Mononuclear cell (primary cell): ENCODE results near the gene SLFN13. TPM values are rescaled to one million over a fixed set of nuclear protein-coding genes. Genes with fewer than 3 reads are reported as not detected.
"Not testable (repeated sequence)": the region's sequence is repeated elsewhere in the genome, so short reads cannot be mapped to it uniquely, and the experiment has no call there.

Source experiments
- H3K27me3 ChIP-seq: 2 replicates; pipeline ENCODE4 v1.6.0; 2011; ENCODE audit warnings: low read length, control low read depth; ENCODE audit not compliant: insufficient read depth
- H3K4me1 ChIP-seq: 2 replicates; pipeline ENCODE4 v1.5.1; 2011; ENCODE audit warnings: mild to moderate bottlenecking, low read length, control low read depth; ENCODE audit not compliant: insufficient read depth
- H3K4me3 ChIP-seq: 2 replicates; pipeline ENCODE4 v1.5.1; 2011; ENCODE audit warnings: mild to moderate bottlenecking, low read length, moderate library complexity
- H3K9me3 ChIP-seq: 2 replicates; pipeline ENCODE4 v1.5.1; 2011; ENCODE audit warnings: low read depth, mild to moderate bottlenecking, control low read depth, low read length
- total RNA-seq: library from RNA; depleted of rRNA; stranded (reverse); fragments of >200 nt; gene quantifications from one replicate; pipeline ENCODE4 v1.2.3, GENCODE V29; 2012

Gene SLFN13
- total RNA-seq, 1 donor, result 15.1 TPM

GRCh38 chr17:35406568-35406967 lies 42.0 kb downstream of the SLFN13 start:
- Histone ChIP-seq H3K4me3 (no peak overlapping the region), H3K9me3 (no peaks in the 10 kb centered on the region), H3K4me1 (no peaks in the 10 kb centered on the region), H3K27me3 (no peaks in the 10 kb centered on the region)

- no peaks in the 10 kb centered on the region for H3K27me3 ChIP-seq
- H3K4me1 ChIP-seq, result no peaks in the 10 kb centered on the region
- no peaks in the 10 kb centered on the region for H3K9me3 ChIP-seq
- H3K4me3 ChIP-seq, result no peak overlapping the region
Measured at GRCh38 chr17:35404360-35404759, 44.2 kb downstream of the SLFN13 start.

GRCh38 chr17:35393783-35394182 lies 54.8 kb downstream of the SLFN13 start:
- H3K9me3 ChIP-seq, H3K4me3 ChIP-seq, H3K27me3 ChIP-seq: not testable (repeated sequence)
- peaks cover 27% of the 10 kb centered on the region for H3K4me1 ChIP-seq

GRCh38 chr17:35390663-35391062 lies 57.9 kb downstream of the SLFN13 start:
- H3K4me1 ChIP-seq, result peaks cover 27% of the 10 kb centered on the region
- H3K4me3 ChIP-seq, result no peak overlapping the region
- no peaks in the 10 kb centered on the region for H3K9me3 ChIP-seq
- H3K27me3 ChIP-seq, result no peaks in the 10 kb centered on the region

- H3K27me3 ChIP-seq, result no peaks in the 10 kb centered on the region
- no peak overlapping the region for H3K4me3 ChIP-seq
- H3K9me3 ChIP-seq, result no peaks in the 10 kb centered on the region
- H3K4me1 ChIP-seq, result peaks cover 27% of the 10 kb centered on the region
Measured at GRCh38 chr17:35390156-35390555, 58.4 kb downstream of the SLFN13 start.

GRCh38 chr17:35387496-35387895 lies 61.1 kb downstream of the SLFN13 start:
- no peaks in the 10 kb centered on the region for H3K27me3 ChIP-seq
- H3K9me3 ChIP-seq, result no peaks in the 10 kb centered on the region
- peaks cover 18% of the 10 kb centered on the region for H3K4me1 ChIP-seq
- no peak overlapping the region for H3K4me3 ChIP-seq

Other genes starting within 250 kb of the SLFN13 start
- gene SLFN5, start 205.7 kb downstream of the SLFN13 start, total RNA-seq, result 47.8 TPM
- 20.7 TPM for gene SLFN11, start 75.1 kb downstream of the SLFN13 start, total RNA-seq
- 5.9 TPM for gene SLFN12, start 16.3 kb downstream of the SLFN13 start, total RNA-seq
- gene SLFN12L, start 88.9 kb upstream of the SLFN13 start, total RNA-seq, result 53.3 TPM
- 3.8 TPM for gene SLFN14, start 112.1 kb upstream of the SLFN13 start, total RNA-seq
- gene PEX12, start 129.8 kb upstream of the SLFN13 start, total RNA-seq, result 3.1 TPM
- gene AP2B1, start 138.6 kb upstream of the SLFN13 start, total RNA-seq, result 42.8 TPM